Stimulated activated naive CD4-positive, alpha-beta T cell (primary cell): ENCODE data around the gene RASAL2.
"Not testable (repeated sequence)": the region's sequence is repeated elsewhere in the genome, so short reads cannot be mapped to it uniquely, and the experiment has no call there.

Source experiments
- DNase-seq, 6 experiments: peaks; one replicate each; lab custom pipeline; 2025; lab: John Stamatoyannopoulos, UW

Gene RASAL2

GRCh38 chr1:178388418-178389145 is 294.7 kb downstream of the RASAL2 start:
- DNase-seq: no peak

GRCh38 chr1:178389441-178389840 is 295.5 kb downstream of the RASAL2 start:
- DNase-seq: no peak

GRCh38 chr1:178390280-178390679 is 296.4 kb downstream of the RASAL2 start:
- not testable (repeated sequence) for DNase-seq

- no peak for DNase-seq
These were observed 299.5 kb downstream of the RASAL2 start for GRCh38 chr1:178393370-178393769.

DNA sequence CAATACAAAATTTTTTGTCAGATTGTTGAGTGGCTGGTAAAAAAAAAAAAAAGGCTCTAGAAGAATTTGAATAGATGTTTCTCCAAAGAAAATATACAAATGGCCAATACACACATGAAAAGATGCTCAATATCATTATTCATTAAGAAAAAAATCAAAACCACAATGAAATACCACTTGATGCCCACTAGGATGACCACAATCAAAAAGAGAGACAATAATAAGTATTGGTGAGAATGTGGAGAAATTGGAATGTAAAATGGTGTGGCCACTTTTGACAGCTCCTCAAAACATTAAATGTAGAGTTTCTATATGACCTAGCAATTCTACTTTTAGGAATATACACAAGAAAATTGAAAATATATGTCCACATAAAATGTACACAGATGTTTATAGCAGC is 302.9 kb downstream of the RASAL2 start:
- no peak for DNase-seq

GRCh38 chr1:178397678-178398077 is 303.8 kb downstream of the RASAL2 start:
- DNase-seq: no peak

GRCh38 chr1:178399177-178399728 is 305.3 kb downstream of the RASAL2 start:
- DNase-seq: no peak

- no peak for DNase-seq
These were observed 311.2 kb downstream of the RASAL2 start for GRCh38 chr1:178405137-178405536.

- no peak for DNase-seq
These were observed 313.3 kb downstream of the RASAL2 start for GRCh38 chr1:178407215-178407614.

DNA sequence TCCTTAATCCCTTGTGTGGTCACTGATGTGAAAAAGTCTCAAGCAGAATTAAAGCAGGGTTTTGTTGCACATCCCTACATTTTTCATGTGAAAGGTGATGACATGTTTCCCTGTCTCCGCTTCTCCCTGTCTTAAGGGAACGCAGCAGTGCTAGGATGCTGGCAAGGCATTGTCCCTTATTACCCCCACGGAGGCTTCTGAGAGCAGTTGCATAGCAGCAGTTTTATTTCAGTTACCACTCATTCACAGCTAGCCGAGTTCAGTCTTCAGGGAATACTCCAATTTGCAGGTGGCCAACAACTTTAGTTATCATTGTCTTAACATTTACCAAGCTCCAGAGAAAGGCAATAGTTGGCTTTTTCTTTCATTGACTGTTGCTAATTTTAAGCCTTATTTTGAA is 313.8 kb downstream of the RASAL2 start:
- DNase-seq: no peak

GRCh38 chr1:178408871-178409270 is 315.0 kb downstream of the RASAL2 start:
- DNase-seq: no peak

- DNase-seq: no peak
These were observed 315.6 kb downstream of the RASAL2 start for GRCh38 chr1:178409541-178409940.

- no peak for DNase-seq
These were observed 318.0 kb downstream of the RASAL2 start for GRCh38 chr1:178411756-178412399.

GRCh38 chr1:178412400-178412770 is 318.5 kb downstream of the RASAL2 start:
- no peak for DNase-seq

DNA sequence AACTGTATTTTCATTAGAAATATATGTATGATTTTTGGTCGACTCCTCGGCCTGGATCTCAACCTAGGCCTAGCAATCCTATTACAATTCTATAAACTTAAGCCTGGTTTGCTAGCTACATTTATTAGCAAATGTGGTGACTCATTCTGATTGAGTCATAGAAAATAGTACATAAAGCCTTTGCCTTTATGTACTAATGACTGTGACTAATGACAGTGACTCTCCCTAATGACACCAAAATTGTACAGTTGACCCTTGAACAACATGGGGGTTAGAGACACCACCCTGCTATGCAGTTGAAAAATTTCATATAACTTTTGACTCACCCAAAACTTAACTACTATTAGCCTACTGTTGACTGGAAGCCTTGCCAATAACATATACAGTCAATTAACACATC is 324.0 kb downstream of the RASAL2 start:
- DNase-seq: no peak

GRCh38 chr1:178418284-178418955 is 324.5 kb downstream of the RASAL2 start:
- no peak for DNase-seq

GRCh38 chr1:178434360-178434759 is 340.5 kb downstream of the RASAL2 start:
- no peak for DNase-seq

- no peak for DNase-seq
These were observed 341.1 kb downstream of the RASAL2 start for GRCh38 chr1:178434899-178435435.

- DNase-seq: no peak
These were observed 343.0 kb downstream of the RASAL2 start for GRCh38 chr1:178436899-178437298.

DNA sequence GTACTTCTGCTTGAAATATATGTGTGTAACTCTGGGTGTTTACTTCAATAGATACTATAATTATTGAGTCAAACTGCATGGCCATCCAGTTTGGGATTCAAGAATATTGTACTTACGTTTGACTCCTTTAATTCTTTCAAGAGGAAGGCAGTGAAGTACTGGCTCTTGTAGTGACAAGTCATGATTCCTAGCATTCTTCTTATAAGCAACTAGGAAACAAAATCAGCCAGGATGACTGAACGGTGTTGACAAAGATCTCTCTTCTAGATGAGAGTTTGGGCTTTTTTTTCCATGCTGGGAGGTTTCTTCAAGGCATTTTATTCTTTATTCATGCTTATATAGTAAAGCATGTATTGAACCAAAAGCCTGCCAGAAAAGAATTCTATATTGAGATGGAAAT is 344.5 kb downstream of the RASAL2 start:
- DNase-seq: no peak

GRCh38 chr1:178442925-178443324 is 349.0 kb downstream of the RASAL2 start:
- no peak for DNase-seq

GRCh38 chr1:178450871-178451270 is 357.0 kb downstream of the RASAL2 start:
- DNase-seq: no peak

GRCh38 chr1:178451529-178451928 is 357.6 kb downstream of the RASAL2 start:
- DNase-seq: no peak
